HG02588 (cell line): ENCODE measurements around the gene GAB1.

Source experiments
- ATAC-seq: cut with Tn5 transposase; IDR thresholded peaks from one replicate; pipeline ENCODE4 v1.9.1; 2021; ENCODE audit warnings: mild to moderate bottlenecking, moderate library complexity; ENCODE audit not compliant: unreplicated experiment

The GAB1 gene

DNA sequence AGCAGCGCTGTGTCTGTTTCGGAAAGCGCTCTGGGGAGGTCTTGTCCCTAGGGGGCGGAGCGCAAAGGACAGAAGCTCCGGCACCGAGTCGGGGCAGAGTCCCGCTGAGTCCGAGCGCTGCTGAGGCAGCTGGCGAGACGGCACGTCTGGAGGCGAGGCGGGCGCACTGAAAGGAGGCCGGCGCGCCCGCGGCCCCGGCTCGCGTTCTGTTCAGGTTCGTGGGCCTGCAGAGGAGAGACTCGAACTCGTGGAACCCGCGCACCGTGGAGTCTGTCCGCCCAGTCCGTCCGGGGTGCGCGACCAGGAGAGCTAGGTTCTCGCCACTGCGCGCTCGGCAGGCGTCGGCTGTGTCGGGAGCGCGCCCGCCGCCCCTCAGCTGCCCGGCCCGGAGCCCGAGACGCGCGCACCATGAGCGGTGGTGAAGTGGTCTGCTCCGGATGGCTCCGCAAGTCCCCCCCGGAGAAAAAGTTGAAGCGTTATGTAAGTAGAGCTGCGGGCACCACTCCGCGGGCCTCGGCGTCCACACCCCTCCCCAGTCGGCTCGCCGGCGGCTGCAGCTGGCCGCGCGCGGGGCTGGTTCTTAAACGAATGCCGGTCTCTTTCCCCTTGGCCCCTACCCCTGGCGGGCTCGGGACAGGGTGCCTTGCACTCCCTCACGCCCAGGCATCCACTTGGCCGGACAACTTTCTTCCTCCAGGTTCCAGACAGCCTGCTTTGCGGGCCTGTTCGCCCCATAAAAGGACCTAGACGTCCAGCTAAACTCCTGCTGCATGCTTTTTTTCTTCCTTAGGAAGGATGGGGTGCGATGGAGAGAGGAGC is at the start of gene GAB1:
TSS of gene GAB1 (plus strand) at position 96 of the 819 bp plus-strand sequence. CDS start at position 409, 313 bp downstream.
- ATAC-seq: peak; percentile 64

DNA sequence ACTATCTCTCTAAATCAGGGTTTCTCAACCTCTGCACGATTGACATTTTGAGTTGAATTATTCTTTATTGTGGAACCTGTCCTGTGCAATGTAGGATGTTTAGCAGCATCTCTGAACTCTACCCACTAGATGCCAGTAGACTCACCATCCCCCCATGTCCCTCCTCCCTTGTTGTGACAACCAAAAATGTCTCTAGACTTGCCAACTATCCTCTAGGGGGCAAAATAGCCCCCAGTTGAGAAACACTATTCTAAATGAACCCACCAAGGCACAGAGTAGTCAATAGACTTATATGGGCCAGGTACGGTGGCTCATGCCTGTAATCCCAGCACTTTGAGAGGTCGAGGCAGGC is 49.1 kb upstream of the GAB1 start:
- no peak for ATAC-seq

DNA sequence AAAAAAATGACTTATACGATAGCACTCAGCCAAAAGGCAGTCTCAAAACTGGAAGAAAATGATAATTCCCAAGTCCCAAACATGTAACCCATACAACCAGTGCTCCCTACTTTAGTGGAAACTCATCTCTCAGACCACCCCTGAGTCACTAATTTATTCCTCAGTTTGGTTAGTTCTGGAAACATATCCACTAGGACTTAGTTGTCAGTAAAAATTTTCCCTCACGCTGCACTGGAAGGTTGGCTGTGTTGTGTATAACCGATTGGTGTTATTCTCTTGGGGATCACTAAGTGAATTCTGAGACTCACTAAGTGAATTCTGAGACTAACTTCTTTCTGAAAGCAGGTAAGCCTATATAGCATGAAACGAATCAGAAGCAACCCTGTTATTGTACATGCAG is 48.5 kb upstream of the GAB1 start:
- no peak for ATAC-seq

DNA sequence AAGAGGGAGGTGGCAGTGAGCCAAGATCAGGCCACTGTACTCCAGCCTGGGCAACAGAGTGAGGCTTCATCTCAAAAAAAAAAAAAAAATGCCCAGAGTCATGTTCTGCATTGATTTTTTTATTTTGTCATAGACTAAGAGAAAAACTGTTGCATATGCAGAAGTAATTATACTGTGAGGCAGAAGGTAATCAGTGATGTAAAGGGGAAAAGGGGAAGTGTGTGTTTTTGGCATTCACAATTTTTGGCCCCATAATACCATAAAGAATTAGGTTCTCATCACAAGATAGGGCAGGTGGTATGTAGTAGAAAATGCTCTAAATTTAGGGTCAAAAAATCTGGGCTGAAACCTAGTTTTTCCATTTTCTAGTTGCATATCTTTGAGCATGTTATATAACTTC is 47.3 kb upstream of the GAB1 start:
- ATAC-seq: no peak

DNA sequence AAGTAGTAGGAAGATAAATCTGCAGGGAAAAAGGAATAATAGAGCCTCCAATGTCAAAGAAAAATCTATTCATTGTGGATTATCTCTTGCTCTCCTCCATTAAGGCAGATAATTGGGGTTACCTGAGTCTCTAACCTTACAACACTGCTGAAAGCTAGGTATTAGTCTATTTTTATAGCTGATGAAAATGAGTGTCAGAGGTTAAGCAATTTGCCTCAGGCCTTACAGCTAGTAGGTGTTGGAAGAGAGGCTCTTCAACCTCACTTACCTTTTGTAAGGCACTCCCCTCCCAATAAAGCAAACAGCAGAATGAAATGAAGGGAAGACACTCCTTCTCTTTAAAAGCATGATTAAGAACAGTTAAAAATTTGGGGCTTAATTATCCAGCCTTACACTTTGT is 45.4 kb upstream of the GAB1 start:
- no peak for ATAC-seq

DNA sequence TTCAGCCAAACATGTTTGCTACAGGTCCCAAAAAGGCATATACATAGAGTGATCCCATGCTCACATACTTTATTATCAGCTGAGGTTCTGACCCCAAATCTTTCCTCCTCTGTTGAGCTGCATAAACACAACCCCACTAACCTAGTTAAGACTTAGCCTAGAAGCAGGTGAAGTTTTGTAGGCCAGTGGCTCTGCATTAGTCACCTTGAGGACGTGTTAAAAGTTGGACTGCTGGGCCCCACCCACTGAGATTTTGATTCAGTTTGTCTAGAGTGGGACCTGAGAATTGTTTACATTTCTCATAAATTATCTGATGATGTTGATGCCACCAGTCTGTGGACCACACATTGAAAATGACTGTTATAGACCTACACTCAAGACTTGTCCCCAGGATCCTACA is 43.8 kb upstream of the GAB1 start:
- no peak for ATAC-seq

DNA sequence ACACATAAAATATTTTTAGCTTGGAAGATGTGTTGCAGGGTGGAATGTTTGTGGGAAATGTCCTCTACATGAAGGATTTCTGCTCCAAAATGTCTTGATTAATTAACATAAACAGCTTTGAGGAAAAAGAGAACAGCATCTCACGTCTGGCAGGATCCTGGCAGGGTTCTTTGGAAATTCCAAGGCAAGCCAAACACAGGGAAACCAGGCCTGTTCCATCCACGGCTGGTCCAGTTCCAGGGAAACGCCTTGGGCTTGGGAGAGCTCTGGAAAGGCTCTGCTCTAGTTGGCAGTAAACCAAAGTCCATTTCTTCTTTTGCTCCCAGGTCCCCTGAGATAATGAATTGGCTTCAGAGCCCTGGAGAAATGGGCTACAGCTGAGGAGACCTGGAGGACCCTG is 42.4 kb upstream of the GAB1 start:
- ATAC-seq: no peak

DNA sequence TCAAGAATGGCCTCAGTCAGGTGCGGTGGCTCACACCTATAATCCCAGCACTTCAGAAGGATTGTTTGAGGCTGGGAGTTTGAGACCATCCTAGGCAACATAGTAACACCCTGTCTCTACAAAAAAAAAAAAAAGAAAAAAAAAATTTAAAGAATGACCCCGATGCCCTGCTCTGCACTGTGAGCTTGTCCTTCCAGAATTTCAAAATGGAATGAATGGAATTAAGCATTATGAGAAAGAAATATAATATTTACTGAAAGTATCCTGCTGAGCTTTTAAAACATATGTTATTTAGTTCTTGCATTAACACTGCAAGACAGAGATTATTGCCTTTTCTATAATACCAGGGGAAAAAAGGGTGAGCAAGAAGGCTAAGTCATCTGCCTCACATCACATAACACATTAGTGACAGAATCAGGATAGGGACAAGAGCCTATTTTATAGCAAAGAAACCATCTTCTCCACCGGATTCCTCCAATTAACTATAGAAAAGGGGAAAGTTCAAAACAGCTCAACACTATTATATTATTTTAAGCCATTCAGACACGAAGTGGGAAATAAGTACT is 41.9 kb upstream of the GAB1 start:
- no peak for ATAC-seq

DNA sequence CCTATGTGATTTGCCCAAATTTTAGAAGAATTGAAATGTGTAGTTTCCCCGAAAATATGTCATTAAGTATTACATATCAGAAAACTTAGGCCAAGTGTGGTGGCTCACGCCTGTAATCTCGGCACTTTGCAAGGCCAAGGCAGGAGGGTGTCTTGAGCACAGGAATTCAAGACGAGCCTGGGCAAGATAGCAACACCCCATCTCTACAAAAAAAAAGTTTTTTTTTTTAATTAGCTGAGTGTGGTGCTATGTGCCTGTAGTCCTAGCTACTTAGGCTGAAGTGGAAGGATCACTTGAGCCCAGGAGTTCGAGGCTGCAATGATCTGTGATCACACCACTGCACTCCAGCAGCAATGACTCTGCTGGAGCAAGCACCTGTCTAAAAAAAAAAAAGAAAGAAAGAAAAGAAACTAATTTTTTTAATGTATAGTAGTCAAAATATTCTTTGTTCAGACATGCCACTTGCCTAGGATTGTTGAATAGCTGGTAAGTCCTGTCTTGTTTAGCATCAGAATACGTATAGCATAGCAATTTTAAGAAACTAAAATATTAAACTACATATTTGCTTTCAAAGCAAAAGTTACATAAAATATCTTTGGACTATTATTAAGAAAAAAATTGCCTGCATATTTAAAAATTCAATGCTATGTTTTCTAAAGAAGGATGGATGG is 40.1 kb upstream of the GAB1 start:
- no peak for ATAC-seq

DNA sequence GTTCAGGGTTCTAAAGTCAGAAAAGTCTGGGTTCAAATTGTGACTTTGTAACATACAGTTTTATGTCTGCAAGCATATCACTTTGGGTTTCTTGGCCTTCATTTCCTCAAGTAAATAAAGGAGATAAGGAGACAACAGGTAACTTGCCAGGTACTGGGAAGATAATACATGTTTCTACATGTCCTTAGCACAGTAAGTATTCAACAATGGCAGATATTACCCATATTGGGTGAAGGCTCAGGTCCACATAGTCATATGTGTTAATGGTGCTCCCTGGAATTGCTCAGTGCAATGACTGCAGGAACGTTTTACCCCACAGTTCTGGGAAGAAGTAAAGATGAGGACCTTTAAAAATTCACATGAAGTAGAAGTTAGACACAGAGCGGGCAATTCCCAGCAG is 35.8 kb upstream of the GAB1 start:
- no peak for ATAC-seq

DNA sequence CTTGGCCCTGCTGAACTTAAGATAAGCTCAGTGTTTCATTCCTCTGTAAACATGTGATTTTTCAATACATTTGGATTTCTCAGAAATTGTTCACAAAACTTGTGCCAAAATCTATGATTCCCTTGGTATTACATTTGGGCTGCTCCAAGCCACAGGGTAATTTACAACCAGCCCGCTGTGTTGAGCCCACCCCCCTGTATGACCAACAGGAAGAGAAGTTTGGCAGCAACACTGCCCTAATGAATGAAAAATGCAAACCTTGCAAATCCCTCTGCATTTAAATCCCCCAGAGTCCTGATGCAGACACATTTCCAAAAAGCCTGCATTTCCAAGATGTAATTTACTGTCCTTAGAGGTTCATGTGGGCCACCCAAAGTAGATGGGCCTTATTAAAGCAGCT is 34.1 kb upstream of the GAB1 start:
- ATAC-seq: no peak

DNA sequence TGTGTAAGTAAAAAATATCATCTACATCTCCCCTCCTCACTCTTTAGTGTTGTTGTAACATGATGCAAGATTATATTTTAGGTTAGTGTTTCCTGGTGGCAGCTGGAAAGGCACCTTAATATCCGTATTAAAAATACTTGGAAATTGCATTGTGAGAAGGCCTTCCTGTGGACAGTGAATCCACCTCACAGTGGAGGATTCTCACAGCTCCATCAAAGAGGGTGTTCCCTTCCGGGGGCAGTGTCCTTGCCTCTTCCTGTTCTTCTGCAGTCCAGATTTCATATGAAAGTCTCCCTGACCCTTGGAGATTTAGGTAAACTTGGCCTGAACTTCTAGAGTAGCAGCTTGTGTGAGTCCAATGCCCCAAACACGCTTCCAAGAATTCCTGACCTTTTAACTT is 29.9 kb upstream of the GAB1 start:
- ATAC-seq: no peak

DNA sequence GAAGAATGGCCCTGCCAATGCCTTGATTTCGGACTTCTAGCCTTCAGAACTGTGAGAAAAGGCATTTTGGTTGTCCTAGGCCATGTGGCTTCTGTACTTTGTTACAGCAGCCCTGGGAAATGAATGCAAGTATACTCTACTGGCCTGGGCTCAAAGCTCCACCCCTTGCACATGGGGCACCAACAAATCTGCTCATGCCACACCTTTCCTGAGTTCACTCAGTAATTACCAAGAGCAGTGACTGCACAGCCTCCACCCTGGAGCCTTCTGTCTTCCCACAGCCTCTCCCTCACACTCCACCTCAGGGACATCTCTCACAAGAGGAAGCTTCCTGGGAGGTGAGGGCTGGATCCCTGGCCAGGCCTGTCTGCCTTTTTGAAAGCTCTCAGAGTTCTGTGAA is 29.1 kb upstream of the GAB1 start:
- no peak for ATAC-seq

DNA sequence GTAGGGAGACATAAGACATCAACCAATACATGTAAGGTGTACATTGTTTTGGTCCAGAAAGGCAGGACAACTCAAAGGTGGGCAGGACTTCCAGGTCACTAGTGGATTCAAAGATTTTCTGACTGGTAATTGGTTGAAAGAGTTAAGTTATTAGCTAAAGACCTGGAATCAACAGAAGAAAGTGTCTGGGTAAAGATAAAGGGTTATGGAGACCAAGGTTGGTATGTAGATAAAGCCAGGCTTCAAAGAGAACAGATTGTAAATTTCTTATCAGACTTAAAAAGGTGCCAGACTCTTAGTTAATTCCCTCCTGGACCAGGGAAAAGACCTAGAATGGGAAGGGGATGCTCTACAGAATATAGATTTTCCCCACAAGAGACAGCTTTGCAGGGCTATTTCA is 28.3 kb upstream of the GAB1 start:
- ATAC-seq: no peak

DNA sequence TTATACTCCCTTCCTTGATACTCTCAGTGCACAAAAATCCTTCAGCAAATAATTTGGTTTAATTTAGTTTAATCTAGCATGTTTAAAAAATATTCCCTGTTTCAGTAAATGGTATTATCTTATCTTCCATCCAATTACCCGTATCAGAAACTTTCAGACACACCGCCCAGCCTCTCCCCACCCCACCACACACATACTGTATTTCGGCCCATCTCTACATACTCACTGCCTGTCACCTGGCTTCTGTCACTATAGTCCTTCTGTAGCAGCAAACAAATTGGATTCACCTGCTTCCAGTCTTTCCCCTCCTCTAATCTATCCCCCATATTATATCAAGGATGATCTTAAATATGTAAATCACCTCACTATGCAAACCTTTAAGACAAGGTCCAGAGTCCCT is 24.8 kb upstream of the GAB1 start:
- ATAC-seq: no peak

DNA sequence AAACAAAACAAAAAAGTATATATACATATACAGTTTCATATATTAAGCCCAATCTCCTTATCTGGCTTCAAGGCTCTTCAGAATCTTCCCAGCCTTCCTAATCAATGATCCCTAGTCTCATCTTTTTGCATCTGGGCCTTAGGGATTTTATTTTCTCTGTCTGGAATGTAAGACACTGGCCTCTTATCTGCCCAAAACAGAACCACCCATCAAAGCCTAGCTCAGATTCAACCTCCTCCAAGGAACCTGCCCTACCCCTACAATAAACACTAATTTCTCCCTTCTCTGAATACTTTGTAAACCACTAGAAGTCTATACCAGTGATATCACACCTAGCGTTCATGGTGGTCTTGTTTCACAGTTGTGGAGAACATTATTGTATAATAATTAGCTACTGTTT is 23.2 kb upstream of the GAB1 start:
- no peak for ATAC-seq

DNA sequence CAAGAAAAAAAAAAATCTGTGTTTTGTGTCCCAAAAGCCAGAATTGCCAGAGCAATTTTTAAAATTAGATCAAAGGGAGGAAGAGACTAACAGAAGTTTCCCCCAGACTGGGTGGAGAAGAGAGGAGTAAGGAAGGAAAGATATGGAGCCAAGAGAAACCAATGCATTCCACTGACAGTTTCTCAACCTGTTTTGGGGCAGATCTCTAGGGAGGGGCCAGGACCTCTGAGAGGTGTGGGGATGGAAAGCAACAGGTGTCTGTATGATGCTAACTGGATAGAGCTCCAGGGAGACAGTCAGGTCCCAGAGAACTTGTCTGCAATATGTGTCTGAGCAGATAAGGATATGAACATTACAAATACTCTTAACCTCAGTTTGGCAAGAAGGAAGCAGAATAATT is 22.7 kb upstream of the GAB1 start:
- ATAC-seq: no peak

DNA sequence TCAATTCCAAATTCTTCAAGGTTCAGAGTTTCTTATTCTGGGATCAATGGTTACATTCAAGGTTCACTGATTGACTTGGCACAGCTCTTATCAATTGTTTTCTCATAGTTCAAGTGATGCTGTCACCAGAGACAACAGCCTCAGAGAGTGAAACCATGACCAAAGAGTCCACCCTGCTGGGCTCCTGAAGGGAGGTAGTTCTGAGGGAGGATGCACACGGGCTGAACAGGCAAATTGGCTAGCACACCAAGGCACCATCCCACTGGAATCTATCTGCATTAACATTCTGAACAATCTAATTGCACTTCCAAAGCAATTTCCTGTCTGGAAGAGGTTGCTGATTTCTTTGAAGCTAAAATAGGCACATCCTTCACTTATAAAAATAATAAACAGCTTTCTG is 16.6 kb upstream of the GAB1 start:
- ATAC-seq: no peak

DNA sequence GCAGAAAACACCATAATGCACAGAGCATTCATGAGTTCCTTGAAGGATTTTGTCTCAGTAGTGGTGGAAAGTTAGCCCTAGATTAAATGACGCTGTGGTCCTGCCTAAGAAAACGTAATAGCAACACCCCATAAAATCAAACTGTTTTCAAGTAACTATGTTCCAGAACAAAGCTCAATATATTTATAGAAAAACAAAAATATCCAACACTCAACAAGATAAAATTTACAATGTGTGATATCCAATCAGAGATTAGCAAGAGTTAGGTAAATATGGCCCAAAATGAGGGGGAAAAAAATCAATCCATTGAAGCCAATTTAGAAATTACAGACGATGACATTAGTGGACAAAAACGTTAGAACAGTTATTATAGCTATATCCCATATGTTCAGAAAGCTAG is 9.9 kb upstream of the GAB1 start:
- no peak for ATAC-seq

DNA sequence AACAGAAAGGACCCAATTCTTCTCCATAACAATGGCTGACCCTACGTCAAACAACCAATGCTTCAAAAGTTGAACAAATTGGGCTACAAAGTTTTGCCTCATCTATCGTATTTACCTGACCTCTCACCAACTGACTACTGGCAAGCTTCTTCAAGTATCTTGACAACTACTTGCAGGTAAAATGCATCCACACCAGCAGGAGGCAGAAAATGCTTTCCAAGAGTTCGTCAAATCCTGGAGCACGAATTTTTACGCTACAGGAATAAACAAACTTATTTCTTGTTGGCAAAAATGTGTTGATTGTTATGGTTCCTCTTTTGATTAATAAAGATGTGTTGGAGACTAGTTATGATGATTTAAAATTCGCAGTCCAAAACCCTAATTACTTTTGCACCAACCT is 6.7 kb upstream of the GAB1 start:
- no peak for ATAC-seq

DNA sequence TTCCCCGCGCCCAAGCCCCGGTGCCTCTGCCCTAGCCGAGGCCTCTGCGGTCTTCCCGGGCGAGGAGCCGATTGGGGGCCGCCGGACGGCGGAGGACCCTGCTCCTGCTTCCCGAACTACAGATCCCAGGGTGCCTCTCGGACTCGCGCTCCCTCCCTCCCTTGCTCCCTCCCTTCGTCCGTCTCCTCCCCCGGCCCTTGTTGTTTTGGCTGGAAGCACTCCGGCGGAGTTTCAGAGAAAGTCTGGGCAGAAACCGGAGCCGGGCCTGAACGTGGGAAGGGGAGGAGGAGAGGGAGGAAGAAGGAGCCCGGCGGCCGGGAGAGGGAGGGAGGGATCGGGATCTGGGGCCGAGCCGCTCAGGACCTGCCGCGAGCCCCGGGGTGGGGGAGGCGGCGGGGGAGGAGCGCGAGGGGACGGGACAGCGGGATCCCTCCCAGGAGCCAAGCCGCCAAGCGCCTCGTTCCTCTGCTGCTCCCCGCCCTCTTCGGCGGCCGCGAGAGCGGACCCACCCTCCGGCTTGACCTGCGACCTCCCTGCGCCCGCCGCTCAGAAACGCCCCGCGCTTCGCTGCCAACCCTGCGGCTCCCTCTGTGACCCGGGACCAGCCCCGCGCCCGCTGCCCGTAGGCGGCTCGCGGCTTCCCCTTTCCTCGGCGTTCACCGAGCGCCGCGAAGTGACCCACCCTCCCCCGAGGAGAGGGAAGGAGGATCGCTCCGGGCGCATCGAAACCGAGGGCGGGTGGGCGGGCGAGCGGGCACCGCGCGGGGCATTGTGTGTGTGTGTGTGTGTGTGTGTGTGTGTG is 496 bp upstream of the GAB1 start:
- ATAC-seq: peak; percentile 51
